Activated T-helper 2 cell treated with anti-CD3 and anti-CD28 coated beads, Interferon-gamma antibody, Interleukin-2, Interleukin-4, amounts not matched to agents 10 μg/mL and 5 μg/mL and 100 μg/mL, durations not matched to agents 14 hours and 24 hours and 36 hours (primary cell): Measurements from ENCODE around the gene HIF3A. TPM values are rescaled to one million over a fixed set of nuclear protein-coding genes. Genes with fewer than 3 reads are reported as not detected.
"Not testable (repeated sequence)": the region's sequence is repeated elsewhere in the genome, so short reads cannot be mapped to it uniquely, and the experiment has no call there.

Experiments used
- DNase-seq: peaks from one replicate; pipeline ENCODE4 v3.0.0; 2021; ENCODE audit warnings: low spot score
- H3K27ac Mint-ChIP-seq: one replicate; pipeline ENCODE4 v1.8.0; 2021; ENCODE audit warnings: mixed read lengths
- H3K27me3 Mint-ChIP-seq: one replicate; pipeline ENCODE4 v1.8.0; 2021; ENCODE audit warnings: low read depth, mixed read lengths
- H3K36me3 Mint-ChIP-seq: one replicate; pipeline ENCODE4 v1.8.0; 2021; ENCODE audit warnings: low read depth, mixed read lengths
- H3K4me1 Mint-ChIP-seq: one replicate; pipeline ENCODE4 v1.8.0; 2021; ENCODE audit warnings: low read depth, mixed read lengths
- H3K4me3 Mint-ChIP-seq: one replicate; pipeline ENCODE4 v1.8.0; 2021; ENCODE audit warnings: low read depth, mild to moderate bottlenecking, moderate library complexity, mixed read lengths
- H3K9me3 Mint-ChIP-seq: one replicate; pipeline ENCODE4 v1.8.0; 2021; ENCODE audit warnings: mixed read lengths
- intact Hi-C: fragments of 100-400 bp; cut with micrococcal nuclease; formaldehyde crosslinking; loops from one replicate; pipeline ENCODE4 v1.15.1; 2023
- total RNA-seq: library from RNA; stranded (reverse); gene quantifications from 2 replicates; pipeline ENCODE4 v1.2.3, GENCODE V29; 2022

Gene HIF3A
- total RNA-seq, result not detected in 2 replicates

- Mint-ChIP-seq H3K36me3 (no peaks in the 10 kb centered on the region), H3K9me3 (no peaks in the 10 kb centered on the region), H3K27ac (no peak within 1 kb of the TSS), H3K4me1 (no peaks in the 10 kb centered on the region), H3K27me3 (peaks cover 20% of the 10 kb centered on the region), H3K4me3 (no peak within 1 kb of the TSS)
- intact Hi-C loops, result no loop called here
- no peak for DNase-seq
Observed at GRCh38 chr19:46296722-46297461, at the start of gene HIF3A. TSS of gene HIF3A (plus strand) at chr19:46297042. CDS start at chr19:46297077, 35 bp downstream.

GRCh38 chr19:46250076-46250735, 46.6 kb upstream of the HIF3A start:
- peaks cover 64% of the 10 kb centered on the region for H3K27me3 Mint-ChIP-seq
- H3K9me3 Mint-ChIP-seq, result no peaks in the 10 kb centered on the region
- H3K4me3 Mint-ChIP-seq, result no peak overlapping the region
- no peaks in the 10 kb centered on the region for H3K4me1 Mint-ChIP-seq
- no peak overlapping the region for H3K27ac Mint-ChIP-seq
- no peak for DNase-seq
- no peaks in the 10 kb centered on the region for H3K36me3 Mint-ChIP-seq
- intact Hi-C loops, result no loop called here

GRCh38 chr19:46251416-46251815, 45.4 kb upstream of the HIF3A start:
- H3K9me3 Mint-ChIP-seq, result no peaks in the 10 kb centered on the region
- intact Hi-C loops, result no loop called here
- H3K36me3 Mint-ChIP-seq, result no peaks in the 10 kb centered on the region
- no peaks in the 10 kb centered on the region for H3K4me1 Mint-ChIP-seq
- H3K27ac Mint-ChIP-seq, result no peak overlapping the region
- DNase-seq, result no peak
- peaks cover 61% of the 10 kb centered on the region for H3K27me3 Mint-ChIP-seq
- no peak overlapping the region for H3K4me3 Mint-ChIP-seq

GRCh38 chr19:46254776-46255175, 42.1 kb upstream of the HIF3A start:
- Mint-ChIP-seq H3K4me3 (no peak overlapping the region), H3K36me3 (no peaks in the 10 kb centered on the region), H3K9me3 (no peaks in the 10 kb centered on the region), H3K27ac (no peak overlapping the region), H3K27me3 (peaks cover 53% of the 10 kb centered on the region), H3K4me1 (no peaks in the 10 kb centered on the region)
- no peak for DNase-seq
- intact Hi-C loops, result no loop called here

GRCh38 chr19:46256855-46257254, 40.0 kb upstream of the HIF3A start:
- Mint-ChIP-seq H3K4me3 (no peak overlapping the region), H3K27ac (no peak overlapping the region), H3K9me3 (no peaks in the 10 kb centered on the region), H3K4me1 (no peaks in the 10 kb centered on the region), H3K36me3 (no peaks in the 10 kb centered on the region), H3K27me3 (peaks cover 54% of the 10 kb centered on the region)
- DNase-seq, result no peak
- intact Hi-C loops, result no loop called here

GRCh38 chr19:46261501-46261900, 35.3 kb upstream of the HIF3A start:
- H3K9me3 Mint-ChIP-seq, intact Hi-C loops, H3K4me3 Mint-ChIP-seq, H3K27ac Mint-ChIP-seq, H3K4me1 Mint-ChIP-seq, DNase-seq, H3K36me3 Mint-ChIP-seq: not testable (repeated sequence)
- peaks cover 51% of the 10 kb centered on the region for H3K27me3 Mint-ChIP-seq

GRCh38 chr19:46262684-46263296, 34.1 kb upstream of the HIF3A start:
- Mint-ChIP-seq H3K27ac (peak overlapping the region; percentile 71), H3K27me3 (peaks cover 52% of the 10 kb centered on the region)
- H3K9me3 Mint-ChIP-seq, H3K36me3 Mint-ChIP-seq, H3K4me3 Mint-ChIP-seq, H3K4me1 Mint-ChIP-seq: not testable (repeated sequence)
- peak; percentile 56 for DNase-seq
- intact Hi-C loops, result loop anchor here (1.0 kb wide), 1 partner anchor 147 kb away; no protein-coding TSS in a partner anchor

- not testable (repeated sequence) for DNase-seq, H3K27ac Mint-ChIP-seq, H3K4me3 Mint-ChIP-seq, H3K36me3 Mint-ChIP-seq, H3K9me3 Mint-ChIP-seq
- intact Hi-C loops, result loop anchor here (1.0 to 2.0 kb wide), 4 partner anchors 76 to 236 kb away; no protein-coding TSS in a partner anchor
- Mint-ChIP-seq H3K27me3 (peaks cover 56% of the 10 kb centered on the region), H3K4me1 (peaks cover 11% of the 10 kb centered on the region)
Observed at GRCh38 chr19:46264801-46265200, 32.0 kb upstream of the HIF3A start.

- DNase-seq, result peak; percentile 65
- intact Hi-C loops, result loop anchor here (1.0 to 2.0 kb wide), 4 partner anchors 77 to 236 kb away; no protein-coding TSS in a partner anchor
- H3K27me3 Mint-ChIP-seq, result peaks cover 55% of the 10 kb centered on the region
Observed at GRCh38 chr19:46265217-46265828, 31.5 kb upstream of the HIF3A start.

GRCh38 chr19:46269101-46269500, 27.7 kb upstream of the HIF3A start:
- Mint-ChIP-seq H3K4me3 (no peak overlapping the region), H3K27me3 (peaks cover 55% of the 10 kb centered on the region), H3K4me1 (peaks cover 9% of the 10 kb centered on the region), H3K9me3 (no peaks in the 10 kb centered on the region), H3K27ac (no peak overlapping the region), H3K36me3 (no peaks in the 10 kb centered on the region)
- intact Hi-C loops, result no loop called here
- no peak for DNase-seq

More at GRCh38 chr19:46265217-46265828, 31.5 kb upstream of the HIF3A start:
- H3K4me1 Mint-ChIP-seq, result peaks cover 11% of the 10 kb centered on the region
- H3K36me3 Mint-ChIP-seq, result no peaks in the 10 kb centered on the region
- H3K9me3 Mint-ChIP-seq, result no peaks in the 10 kb centered on the region
- no peak overlapping the region for H3K4me3 Mint-ChIP-seq
- H3K27ac Mint-ChIP-seq, result no peak overlapping the region

- intact Hi-C loops, result no loop called here
- DNase-seq, result no peak
- H3K4me3 Mint-ChIP-seq, result no peak overlapping the region
- no peak overlapping the region for H3K27ac Mint-ChIP-seq
- H3K9me3 Mint-ChIP-seq, result no peaks in the 10 kb centered on the region
- peaks cover 9% of the 10 kb centered on the region for H3K4me1 Mint-ChIP-seq
- peaks cover 49% of the 10 kb centered on the region for H3K27me3 Mint-ChIP-seq
- H3K36me3 Mint-ChIP-seq, result no peaks in the 10 kb centered on the region
Observed at GRCh38 chr19:46270521-46271256, 26.2 kb upstream of the HIF3A start.

- Mint-ChIP-seq H3K4me1 (peaks cover 9% of the 10 kb centered on the region), H3K36me3 (no peaks in the 10 kb centered on the region), H3K9me3 (no peaks in the 10 kb centered on the region), H3K27me3 (peaks cover 47% of the 10 kb centered on the region), H3K4me3 (no peak overlapping the region), H3K27ac (no peak overlapping the region)
- DNase-seq, result no peak
- intact Hi-C loops, result no loop called here
Observed at GRCh38 chr19:46271481-46272197, 25.2 kb upstream of the HIF3A start.
